GM12878 (cell line): Measurements from ENCODE around the gene CNTNAP2. TPM values are rescaled to one million over a fixed set of nuclear protein-coding genes. Genes with fewer than 3 reads are reported as not detected.

Experiments
- ATAC-seq: fragments of 200-7000 bp; cut with Tn5 transposase; 3 replicates; pipeline ENCODE4 v1.9.1; 2020; ENCODE audit warnings: mild to moderate bottlenecking, moderate library complexity
- BruUV-seq: library from RNA; stranded (reverse); fragments of 400-500 nt; replicated peaks from 2 replicates; lab custom pipeline; 2021; lab: Mats Ljungman, UMichigan
- CTCF ChIA-PET: fragments of 300-600 bp; sonication (Branson Sonifier 250); formaldehyde crosslinking; extraction: SDS; loops from one replicate; lab custom pipeline; 2021; ENCODE audit warnings: inconsistent platforms; lab: Yijun Ruan, JAX
- POLR2A ChIA-PET: fragments of 350-600 bp; formaldehyde crosslinking; extraction: SDS; loops from one replicate; lab custom pipeline; 2021; ENCODE audit warnings: inconsistent platforms; lab: Charles Lee
- RAD21 ChIA-PET: fragments of 300-600 bp; sonication (Branson Sonifier 250); formaldehyde crosslinking; loops from one replicate; lab custom pipeline; 2023; ENCODE audit warnings: antibody characterized with exemption; ENCODE audit not compliant: unreplicated experiment; lab: Charles Lee
- SMC1A ChIA-PET: fragments of 300-600 bp; sonication (Branson Sonifier 250); formaldehyde crosslinking; loops from one replicate; lab custom pipeline; 2023; ENCODE audit not compliant: unreplicated experiment, uncharacterized antibody; lab: Charles Lee
- DNase-seq: peaks from one replicate; pipeline ENCODE4 v3.0.0-alpha.2; 2011; ENCODE audit warnings: low read depth, low spot score
- FAIRE-seq: peaks from 3 replicates; lab custom pipeline; 2011; peaks lifted over from hg19 to GRCh38; lab: Jason Lieb, UNC
- H2AFZ ChIP-seq: 2 replicates; pipeline ENCODE4 v1.6.0; 2011; ENCODE audit warnings: low read depth, low read length, control low read depth; ENCODE audit not compliant: control insufficient read depth
- H3K27ac ChIP-seq: 2 replicates; pipeline ENCODE4 v1.5.1; 2011; ENCODE audit warnings: control low read depth; ENCODE audit not compliant: control insufficient read depth, insufficient read depth
- H3K27me3 ChIP-seq, 2 experiments: replicated peaks in 1 of 2; 2 replicates each; pipeline versions ENCODE4 v1.6.0 to v1.6.1; 2011; ENCODE audit warnings: low read length in 1 of 2; ENCODE audit not compliant: control insufficient read depth in 2 of 2, insufficient read depth in 2 of 2
- H3K36me3 ChIP-seq, 2 experiments: 2 replicates each; pipeline ENCODE4 v1.5.1; 2011; ENCODE audit warnings: low read length in 1 of 2; ENCODE audit not compliant: control insufficient read depth in 2 of 2, insufficient read depth in 2 of 2
- H3K4me1 ChIP-seq: 2 replicates; pipeline ENCODE4 v1.6.1; 2011; ENCODE audit warnings: mild to moderate bottlenecking, low read length, moderate library complexity, mixed read lengths; ENCODE audit not compliant: control insufficient read depth, insufficient read depth
- H3K4me2 ChIP-seq: 2 replicates; pipeline ENCODE4 v1.6.0; 2011; ENCODE audit warnings: control low read depth; ENCODE audit not compliant: control insufficient read depth, insufficient read depth
- H3K4me3 ChIP-seq: fragments of 200-600 bp; sonication (generic); 2 replicates; pipeline ENCODE4 v1.5.1; 2016
- H3K79me2 ChIP-seq: 2 replicates; pipeline ENCODE4 v1.6.0; 2011; ENCODE audit warnings: low read length; ENCODE audit not compliant: control insufficient read depth, insufficient read depth
- H3K9ac ChIP-seq: 2 replicates; pipeline ENCODE4 v1.8.0; 2011; ENCODE audit warnings: low read length, control low read depth, mixed read lengths; ENCODE audit not compliant: control insufficient read depth, insufficient read depth
- H3K9me3 ChIP-seq: replicated peaks from 3 replicates; pipeline ENCODE4 v1.5.1; 2011; ENCODE audit warnings: mild to moderate bottlenecking, low read length; ENCODE audit not compliant: control insufficient read depth, insufficient read depth
- H4K20me1 ChIP-seq: 2 replicates; pipeline ENCODE4 v1.6.0; 2011; ENCODE audit not compliant: control insufficient read depth, insufficient read depth
- ASH2L ChIP-seq: fragments of 300-600, 200-600 bp; sonication (generic); IDR thresholded peaks from 2 replicates; pipeline ENCODE4 v1.6.1; 2017; ENCODE audit warnings: low read depth, mild to moderate bottlenecking, borderline replicate concordance
- BACH1 ChIP-seq: fragments of 450-650 bp; IDR thresholded peaks from 2 replicates; pipeline ENCODE4 v1.6.1; 2017; ENCODE audit warnings: mild to moderate bottlenecking, borderline replicate concordance
- E4F1 ChIP-seq: fragments of 450-650 bp; IDR thresholded peaks from 2 replicates; pipeline ENCODE4 v1.6.1; 2018; ENCODE audit warnings: borderline replicate concordance, mild to moderate bottlenecking; ENCODE audit not compliant: partially characterized antibody
- PRDM15 ChIP-seq: fragments of 450-650 bp; formaldehyde crosslinking; IDR thresholded peaks from 2 replicates; pipeline ENCODE4 v1.4.0; 2020; ENCODE audit warnings: mild to moderate bottlenecking, moderate library complexity
- TCF3 ChIP-seq: IDR thresholded peaks from 2 replicates; pipeline ENCODE4 v1.6.1; 2012; ENCODE audit warnings: low read depth, mild to moderate bottlenecking, low read length, borderline replicate concordance; ENCODE audit not compliant: insufficient read depth
- ZNF207 ChIP-seq: fragments of 450-650 bp; IDR thresholded peaks from 2 replicates; pipeline ENCODE4 v1.6.1; 2014; ENCODE audit warnings: antibody characterized with exemption, mild to moderate bottlenecking, borderline replicate concordance
- ZNF274 ChIP-seq: IDR thresholded peaks from one replicate; pipeline ENCODE4 v1.8.0; 2011; ENCODE audit not compliant: insufficient read length, insufficient read depth
- WGBS: methylation state at CpG from one replicate; pipeline ENCODE4 v1.1.6; 2016; ENCODE audit warnings: low lambda C conversion rate; ENCODE audit not compliant: insufficient replicate concordance, insufficient coverage; ENCODE audit errors: missing lambda C conversion rate; 5-methylcytosine and 5-hydroxymethylcytosine counted together
- in situ Hi-C: fragments of 300-500 bp; cut with MboI; formaldehyde crosslinking; loops from 9 replicates; pipeline ENCODE4 v1.14.3; 2018; ENCODE audit warnings: mixed read lengths
- intact Hi-C: fragments of 100-400 bp; cut with micrococcal nuclease; formaldehyde crosslinking; loops from one replicate; pipeline ENCODE4 v1.14.2; 2022; ENCODE audit not compliant: unreplicated experiment
- polyA plus RNA-seq, 11 experiments: library from polyadenylated mRNA; depleted of rRNA in 4 of 11; unstranded in 6 of 11; stranded (reverse) in 5 of 11; fragments of >200 nt; fragmentation: Nextera tagmentation in 4 of 11; fragmentation: Illumina TruSeq in 1 of 11; extraction: Ambion mirVana in 4 of 11; extraction: Trizol in 1 of 11; gene quantifications; 1 replicate in 1 of 11; 2 replicates in 10 of 11; pipeline versions ENCODE4 v1.2.1 to v1.2.3, GENCODE V29; 2011 to 2016; ENCODE audit warnings: inconsistent platforms in 2 of 11, missing spikeins in 2 of 11, low read depth in 1 of 11
- total RNA-seq, 4 experiments: library from RNA; depleted of rRNA in 3 of 4; stranded (reverse); fragments of >200 nt in 3 of 4; fragmentation: Illumina TruSeq in 1 of 4; extraction: Trizol in 1 of 4; gene quantifications; 2 replicates each; pipeline versions ENCODE4 v1.2.1 to v1.2.3, GENCODE V29; 2013 to 2021

The CNTNAP2 gene
- total and polyA plus RNA-seq, 10 of the 15 experiments (the other 5 are each of a cell fraction or from before 2014, with no cell fraction given), result 0.03 to 0.08 (median 0.03) TPM; not detected in 7

- TF ChIP-seq E4F1, result no peak
- no peak for TF ChIP-seq BACH1
- TF ChIP-seq ZNF207, result no peak
- TF ChIP-seq ASH2L, result no peak
Measured at GRCh38 chr7:148105853-148106252, 1989.3 kb downstream of the CNTNAP2 start (continued).

- Histone ChIP-seq H3K27me3 (no peaks in the 10 kb centered on the region), H4K20me1 (no peaks in the 10 kb centered on the region), H3K9me3 (no peaks in the 10 kb centered on the region), H3K4me3 (no peak overlapping the region), H3K36me3 (no peaks in the 10 kb centered on the region), H3K4me2 (no peak overlapping the region), H3K9ac (no peak overlapping the region), H2AFZ (no peak overlapping the region)
- ChIA-PET POLR2A (no interaction called here), CTCF (no interaction called here)
- no TSS peak for BruUV-seq
- DNase-seq (no peak), ATAC-seq (no peak)
- in situ Hi-C loops, result no loop called here
- intact Hi-C loops, result no loop called here
- WGBS, result 43% methylated on average over 6 of the region's 6 CpGs
- no peak for TF ChIP-seq TCF3
- TF ChIP-seq ZNF274, result no peak
- TF ChIP-seq PRDM15 (CRISPR knock-in tag), result no peak
- TF ChIP-seq, all 136 proteins: peak for 0
- no peak overlapping the region for H3K27ac ChIP-seq
- RAD21 ChIA-PET, result no interaction called here
- H3K4me1 ChIP-seq, result no peaks in the 10 kb centered on the region
- SMC1A ChIA-PET, result no interaction called here
- no peaks in the 10 kb centered on the region for H3K79me2 ChIP-seq
- FAIRE-seq, result no peak
Measured at GRCh38 chr7:148107443-148108127, 1991.0 kb downstream of the CNTNAP2 start.
